Measurements from ENCODE around the gene PBX1.
A peak's percentile ranks its signal among the peaks of the same experiment; 100 is the strongest.
"Not testable (repeated sequence)": the region's sequence is repeated elsewhere in the genome, so short reads cannot be mapped to it uniquely, and the experiment has no call there.

PBX1 gene

DNA sequence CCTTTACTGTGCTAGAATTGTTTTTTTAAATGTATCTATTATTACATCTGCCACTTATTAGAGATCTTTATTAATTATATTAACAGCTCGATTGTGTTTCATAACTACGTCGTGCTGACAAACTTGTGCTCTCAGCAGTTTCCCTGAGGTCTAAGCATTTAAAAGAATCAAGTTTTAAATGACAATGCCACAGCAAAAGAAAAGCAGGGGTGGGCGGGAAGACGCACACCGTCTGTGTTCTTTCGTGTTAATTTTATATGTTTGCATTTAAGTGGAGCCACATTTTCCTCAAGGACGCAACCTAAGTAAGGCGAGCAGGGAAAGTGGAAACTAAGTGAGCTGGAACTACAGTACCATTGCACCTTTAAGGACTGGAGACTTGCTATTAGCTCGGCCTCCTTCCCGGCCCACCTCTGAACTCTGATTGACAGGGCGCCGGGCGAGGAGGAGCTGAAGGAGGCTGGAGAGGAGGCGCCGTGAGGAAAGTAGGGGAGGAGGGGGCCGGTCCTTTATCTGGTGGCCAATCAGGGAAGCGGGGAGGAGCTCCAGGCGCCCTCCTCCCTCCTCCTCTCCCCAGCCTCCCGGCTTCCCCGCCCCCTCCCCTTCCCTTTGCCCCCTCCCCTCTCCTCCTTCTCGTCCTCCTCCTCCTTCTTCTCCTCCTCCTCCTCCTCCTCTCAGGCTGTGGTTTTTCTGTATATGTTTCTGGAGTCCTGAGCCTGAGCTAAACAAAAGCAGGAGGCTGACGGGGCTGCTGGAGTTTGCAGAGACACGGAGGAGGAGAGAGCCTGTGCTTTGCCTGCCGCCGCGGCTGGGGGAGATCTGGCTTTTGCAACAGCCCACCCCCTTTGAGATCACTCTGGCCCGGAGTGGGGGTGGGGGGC is at the start of gene PBX1:
PBX1 (plus strand) TSS at position 724 of the 881 bp plus-strand sequence.
- DNase-seq (peak; percentile 69), ATAC-seq (peak; percentile 98)

DNA sequence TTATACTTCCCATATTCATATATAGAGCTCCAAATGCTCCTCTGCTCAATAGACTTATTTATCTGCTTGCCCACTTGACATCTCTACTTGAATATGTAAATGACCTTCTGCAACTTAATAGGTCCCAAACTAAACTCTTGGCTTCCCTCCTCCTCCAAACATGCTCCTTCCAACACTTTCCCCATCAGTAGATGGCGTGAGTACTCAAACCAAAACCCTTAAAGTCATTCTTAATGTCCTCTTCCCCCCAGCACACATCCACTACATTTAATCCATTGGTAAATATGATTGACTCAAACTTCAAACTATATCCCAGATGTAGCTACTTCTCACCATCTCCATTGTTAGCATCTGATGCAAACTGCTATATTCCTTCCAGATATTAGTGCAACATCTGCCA is 48.5 kb upstream of the PBX1 start:
- ATAC-seq (no peak), DNase-seq (no peak)

DNA sequence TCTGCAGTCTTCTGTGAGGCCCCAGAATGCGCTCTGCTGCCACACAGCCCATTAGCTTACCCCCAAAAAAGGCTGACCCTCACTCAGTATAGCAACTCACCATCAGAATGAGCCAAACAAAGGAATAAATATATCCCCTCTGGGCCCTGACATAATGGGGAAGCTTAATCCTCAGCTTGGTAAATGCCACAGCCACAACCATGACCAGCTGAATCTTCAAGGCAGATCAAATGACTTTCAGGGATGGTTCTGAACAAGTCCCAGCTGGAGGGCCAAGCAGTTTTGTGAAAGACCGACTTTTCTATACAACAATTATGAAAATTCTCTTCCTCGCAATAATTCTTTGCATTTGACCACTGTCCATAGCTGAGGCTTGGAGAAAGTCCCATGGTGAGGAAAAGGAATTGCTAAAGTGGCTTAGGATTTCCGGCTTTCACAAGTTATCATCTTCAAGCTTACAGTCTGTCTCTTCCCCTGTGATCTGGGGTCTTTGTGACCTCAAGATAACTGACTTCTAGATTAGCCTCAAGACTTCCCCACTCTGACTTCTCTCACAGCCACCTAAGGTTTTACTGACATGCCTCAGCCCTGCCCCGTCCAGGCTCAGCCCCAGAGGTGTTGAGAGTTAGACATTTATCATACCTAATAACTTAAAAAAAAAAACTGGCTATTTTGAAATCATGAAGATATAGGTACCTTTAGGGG is 47.8 kb upstream of the PBX1 start:
- ATAC-seq (no peak), DNase-seq (no peak)

DNA sequence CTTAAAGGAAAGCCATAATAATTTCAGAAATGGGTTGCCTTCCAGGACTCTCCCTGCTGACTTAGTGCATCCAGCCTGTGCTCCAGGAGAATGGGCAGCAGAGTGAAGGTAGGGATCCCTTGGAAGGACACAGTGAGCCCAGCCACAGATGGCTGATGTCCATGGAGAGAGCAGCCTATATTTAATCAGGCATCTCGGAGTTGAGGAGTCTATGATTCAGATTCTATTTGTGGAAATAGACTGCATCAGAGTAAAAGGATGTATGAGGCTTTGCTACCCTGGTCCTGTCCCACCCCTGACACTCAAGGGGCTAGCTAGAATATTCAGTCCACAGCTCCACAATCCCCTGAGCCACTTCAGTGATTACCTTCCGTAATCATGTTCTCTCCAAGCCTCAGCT is 43.8 kb upstream of the PBX1 start:
- DNase-seq (no peak), ATAC-seq (no peak)

DNA sequence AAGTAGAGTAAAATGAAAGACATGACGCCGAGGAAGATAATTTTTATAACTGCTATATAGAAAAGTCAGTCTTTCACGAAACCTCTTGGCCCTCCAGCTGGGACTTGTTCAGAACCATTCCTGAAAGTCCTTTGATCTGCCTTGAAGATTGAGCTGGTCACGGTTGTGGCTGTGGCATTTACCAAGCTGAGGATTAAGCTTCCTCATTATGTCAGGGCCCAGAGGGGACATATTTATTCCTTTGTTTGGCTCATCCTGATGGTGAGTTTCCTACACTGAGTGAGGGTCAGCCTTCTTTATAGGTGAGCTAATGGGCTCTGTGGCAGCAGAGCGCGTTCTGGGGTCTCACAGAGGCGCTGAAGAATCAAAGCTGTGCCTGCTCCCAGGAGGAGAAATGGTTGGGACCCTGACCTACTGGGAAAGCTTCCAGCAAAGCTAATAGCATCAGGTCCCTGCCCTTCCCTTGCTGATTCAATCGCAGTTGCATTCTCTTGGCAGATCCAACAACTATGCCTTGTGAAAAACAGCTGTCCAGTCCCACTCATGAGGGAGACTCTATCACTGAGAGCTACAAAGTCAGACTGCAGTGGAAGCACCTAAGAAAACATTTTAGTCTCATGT is 43.2 kb upstream of the PBX1 start:
- ATAC-seq = no peak
- no peak for DNase-seq

DNA sequence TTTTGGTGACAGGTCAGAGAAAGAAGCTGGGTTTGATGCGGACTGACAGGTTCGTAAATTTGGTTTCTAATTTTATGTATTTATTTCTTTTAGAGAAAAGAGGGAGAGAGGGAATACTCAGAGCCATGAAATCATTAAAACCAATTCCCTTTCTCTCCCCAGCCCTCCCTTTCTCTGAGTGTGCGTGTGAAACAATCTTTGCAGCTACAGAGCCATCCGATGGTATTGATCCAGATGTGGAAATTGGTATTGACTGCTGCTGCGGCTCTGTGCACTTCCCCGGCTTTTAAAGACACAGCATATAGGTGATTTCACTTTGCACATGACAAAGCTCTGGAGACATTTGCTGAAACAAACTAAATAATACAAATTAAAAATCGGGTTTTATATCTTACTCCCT is 42.4 kb upstream of the PBX1 start:
- no peak for ATAC-seq
- no peak for DNase-seq

DNA sequence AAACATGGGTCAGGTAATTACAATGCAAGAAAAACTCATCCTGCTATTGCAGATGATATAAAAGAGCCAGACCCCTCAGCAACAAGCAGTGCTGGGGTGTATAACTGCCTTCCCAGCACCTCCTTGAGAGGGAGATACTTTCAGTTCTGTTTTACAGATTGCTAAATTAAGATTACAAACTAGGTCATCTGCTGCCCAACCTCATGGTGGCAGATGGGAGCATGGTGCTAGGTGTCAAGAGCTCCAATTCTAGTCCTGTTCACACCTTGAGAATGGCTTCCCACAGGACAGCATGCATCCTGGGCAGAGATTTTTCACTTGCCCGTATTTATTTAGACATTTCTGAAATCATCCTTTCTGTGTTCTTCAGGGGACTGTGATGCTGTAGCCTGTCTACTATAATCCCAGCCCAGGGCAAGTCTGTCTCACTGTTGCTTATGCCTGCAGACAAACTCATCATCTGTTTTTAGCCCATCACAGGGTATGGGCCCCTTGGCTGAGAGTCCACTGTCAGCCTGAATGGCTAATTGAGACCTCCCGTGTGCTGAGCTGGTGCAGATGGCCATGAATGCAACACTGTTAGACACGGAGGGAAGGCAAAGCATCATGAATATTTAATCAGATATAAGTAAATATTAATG is 40.2 kb upstream of the PBX1 start:
- ATAC-seq = no peak
- no peak for DNase-seq

DNA sequence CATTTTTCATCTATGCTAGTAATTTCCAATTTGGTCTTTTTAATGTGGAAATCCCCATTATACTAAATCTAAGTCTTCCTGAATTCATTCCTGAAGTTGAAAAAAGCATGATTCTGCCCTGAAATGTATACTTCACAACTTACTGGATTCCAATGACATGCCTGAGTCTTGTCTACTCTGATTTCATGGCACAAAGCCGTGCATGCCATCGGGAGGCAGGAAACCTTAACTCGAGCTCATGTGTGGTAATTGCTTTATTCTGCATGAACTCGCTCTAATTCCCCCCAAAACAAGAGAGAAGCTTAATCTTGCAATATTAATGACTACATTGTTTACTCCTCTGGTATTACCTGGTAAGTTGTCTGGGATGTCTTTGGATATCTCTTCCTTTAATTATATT is 39.6 kb upstream of the PBX1 start:
- DNase-seq (no peak), ATAC-seq (no peak)

DNA sequence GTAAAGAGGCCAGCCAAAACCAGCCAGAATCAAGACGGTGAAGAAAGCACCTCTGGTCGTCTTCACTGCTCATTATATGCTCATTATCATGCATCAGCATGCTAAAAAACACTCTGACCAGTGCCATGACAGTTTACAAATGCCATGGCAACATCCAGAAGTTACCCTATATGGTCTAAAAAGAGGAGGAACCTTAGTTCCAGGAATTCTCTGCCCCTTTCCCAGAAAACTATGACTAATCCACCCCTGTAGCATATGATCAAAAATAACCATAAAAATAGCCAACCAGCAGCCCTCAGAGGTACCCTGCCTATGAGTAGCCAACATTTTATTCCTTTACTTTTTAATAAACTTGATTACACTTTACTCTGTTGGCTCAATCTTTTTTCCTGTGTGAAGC is 34.2 kb upstream of the PBX1 start:
- DNase-seq (no peak), ATAC-seq (no peak)

DNA sequence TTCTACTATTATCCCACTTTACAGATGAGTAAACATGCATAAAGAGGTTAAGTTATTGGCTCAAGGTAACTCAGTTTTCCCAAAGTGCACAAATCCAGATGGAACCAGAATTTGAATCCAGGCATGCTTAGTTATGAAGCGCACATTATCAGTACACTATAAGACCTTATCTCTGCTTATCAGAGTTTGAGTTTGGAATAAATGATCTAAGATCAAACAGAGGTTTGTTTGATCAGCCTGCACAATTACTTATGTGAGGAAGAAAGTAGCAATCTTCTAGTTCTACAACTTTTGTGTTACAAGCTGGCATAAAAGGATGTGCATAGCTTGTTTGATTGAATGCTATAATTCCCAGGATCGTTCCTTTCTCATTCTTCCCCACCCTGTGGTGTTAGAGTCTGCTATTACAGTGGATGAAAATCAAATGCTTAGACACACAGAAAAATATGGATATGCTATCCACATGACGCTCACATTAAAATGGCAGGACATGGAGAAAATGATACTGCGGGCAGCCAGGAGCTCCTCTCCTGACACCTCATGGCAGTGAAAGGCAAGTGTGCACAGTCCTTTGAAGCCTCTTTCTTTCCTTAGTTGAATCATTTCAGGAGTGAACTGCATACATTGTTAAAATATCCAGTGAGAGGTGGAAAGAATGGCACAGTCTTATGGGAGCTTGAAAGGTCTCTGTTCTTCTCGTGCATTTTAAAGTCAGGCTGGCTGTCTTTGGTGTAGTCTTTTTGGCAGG is 23.9 kb upstream of the PBX1 start:
- ATAC-seq (no peak), DNase-seq (no peak)

DNA sequence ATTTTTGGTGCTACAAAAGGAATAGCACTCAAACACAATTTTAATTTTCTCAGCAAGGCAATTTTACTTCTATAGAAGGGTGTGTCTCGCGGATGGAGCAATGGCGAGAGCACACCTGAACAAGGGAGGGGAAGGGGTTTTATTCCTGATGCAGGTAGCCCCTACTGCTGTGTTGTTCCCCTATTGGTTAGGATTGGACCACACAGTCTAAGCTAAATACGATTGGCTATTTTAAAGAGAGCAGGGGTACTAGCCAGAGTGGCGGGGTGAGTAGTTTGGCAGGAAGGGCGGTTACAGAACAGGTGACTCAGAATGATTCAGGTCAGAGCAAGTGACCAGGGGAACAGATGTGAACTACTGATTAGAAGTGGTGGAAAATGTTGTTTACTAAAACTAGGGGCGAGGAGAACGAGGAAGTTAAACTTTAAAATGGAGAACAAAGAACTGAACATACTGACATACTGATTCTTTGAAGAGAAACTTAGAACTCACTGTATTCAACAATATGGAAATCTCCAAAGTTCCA is 6.5 kb upstream of the PBX1 start:
- ATAC-seq, DNase-seq: not testable (repeated sequence)

DNA sequence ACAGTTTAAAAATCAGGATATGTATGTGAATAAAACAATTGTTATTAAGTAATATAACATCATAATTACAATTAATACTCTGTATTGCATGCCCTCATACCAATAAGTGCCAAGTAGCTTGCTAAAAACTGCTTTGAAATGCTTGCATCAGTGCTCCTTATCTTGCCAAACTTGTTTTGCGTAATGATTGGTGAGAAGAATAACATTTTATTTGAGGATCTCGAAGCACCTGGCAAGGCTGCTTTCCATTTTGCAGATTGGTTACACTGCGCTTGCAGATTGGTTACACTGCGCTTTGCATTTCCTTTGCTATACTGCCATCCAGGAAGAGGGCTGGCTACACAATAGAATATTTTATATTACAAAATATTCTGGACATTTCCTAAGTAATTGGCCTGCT is 1.7 kb upstream of the PBX1 start:
- no peak for DNase-seq
- ATAC-seq = no peak

DNA sequence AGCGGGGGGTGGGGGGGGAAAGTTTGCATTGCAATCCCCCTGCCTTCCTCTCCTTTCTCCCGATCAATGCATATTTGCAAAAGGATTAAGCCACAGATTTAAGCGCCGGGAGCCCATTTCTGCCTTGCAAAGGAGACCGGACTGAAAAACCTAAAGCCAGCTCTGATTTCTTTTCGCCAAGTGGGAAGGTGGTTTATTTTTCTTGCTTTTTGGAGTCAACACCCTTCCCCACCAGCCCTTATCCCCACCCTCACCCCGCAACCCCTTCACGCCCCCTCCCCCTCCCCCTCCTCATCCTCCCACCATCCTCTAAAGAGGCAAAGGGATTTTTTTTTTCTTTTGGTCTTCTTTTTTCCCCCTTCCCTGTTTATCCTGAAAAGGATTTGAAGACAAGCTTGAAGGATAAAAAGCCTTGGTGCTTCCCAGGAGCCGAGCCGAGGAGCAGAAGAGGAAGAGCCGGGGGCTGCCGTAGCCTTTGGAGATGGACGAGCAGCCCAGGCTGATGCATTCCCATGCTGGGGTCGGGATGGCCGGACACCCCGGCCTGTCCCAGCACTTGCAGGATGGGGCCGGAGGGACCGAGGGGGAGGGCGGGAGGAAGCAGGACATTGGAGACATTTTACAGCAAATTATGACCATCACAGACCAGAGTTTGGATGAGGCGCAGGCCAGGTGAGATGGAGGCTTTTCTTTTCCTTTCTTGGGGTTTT is 513 bp downstream of the PBX1 start:
- ATAC-seq = no peak
- no peak for DNase-seq

DNA sequence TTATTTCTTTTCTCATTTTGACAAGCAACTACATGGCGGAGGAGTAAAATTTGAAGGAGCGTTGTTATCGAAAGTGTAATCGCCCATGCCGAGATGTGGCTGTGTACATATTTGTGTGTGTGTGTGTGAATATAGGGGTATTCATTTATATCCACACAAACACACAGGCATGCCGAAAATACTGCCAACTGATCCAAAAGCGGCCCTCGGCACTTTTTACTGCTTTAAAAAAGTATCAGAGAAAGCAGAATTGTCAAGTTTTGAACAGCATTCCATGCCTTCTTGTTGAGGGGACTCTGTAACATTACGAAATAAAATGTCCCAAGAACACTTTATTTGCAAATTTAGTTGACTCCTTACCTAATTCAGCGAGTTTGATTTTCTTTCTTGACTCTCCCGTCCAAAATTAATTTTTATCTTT is 1.1 kb downstream of the PBX1 start:
- ATAC-seq (no peak), DNase-seq (no peak)

DNA sequence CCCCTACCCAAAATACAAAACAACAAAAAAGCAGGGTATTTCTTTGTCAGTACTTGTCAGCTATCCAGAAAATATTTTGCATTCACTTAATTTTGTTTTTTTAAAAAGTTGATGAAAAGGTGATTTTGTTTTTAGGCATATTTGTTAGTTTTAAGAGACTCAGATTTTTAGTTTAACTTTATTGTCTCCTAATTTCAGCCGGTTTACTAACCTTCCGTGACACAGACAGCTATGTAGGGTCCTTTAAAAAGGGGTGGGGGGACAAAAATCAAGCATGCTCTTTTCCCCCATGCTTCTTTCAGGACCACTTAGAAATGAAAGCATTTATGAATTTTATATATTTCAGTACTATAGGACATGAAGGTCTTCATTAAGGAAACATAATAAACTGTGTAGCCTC is 1.6 kb downstream of the PBX1 start:
- no peak for DNase-seq
- no peak for ATAC-seq

DNA sequence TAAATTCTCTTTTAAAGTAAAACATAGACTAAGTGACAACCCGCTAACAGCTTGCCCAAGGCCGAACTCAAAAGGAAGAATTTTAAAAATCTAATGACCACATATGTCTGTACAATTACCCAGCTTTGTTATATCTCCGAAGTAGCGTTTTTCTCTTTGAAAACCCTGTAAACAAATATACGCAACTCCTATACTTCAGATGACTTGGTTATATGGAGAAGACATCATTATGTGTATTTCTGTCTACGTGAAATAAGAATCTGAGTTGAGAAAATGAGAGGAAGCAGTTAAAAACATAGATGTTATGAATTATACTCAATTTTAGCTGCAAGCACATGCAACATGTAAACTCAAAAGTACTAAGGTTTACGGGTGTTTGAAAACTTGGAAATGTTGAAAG is 2.0 kb downstream of the PBX1 start:
- DNase-seq (no peak), ATAC-seq (no peak)

DNA sequence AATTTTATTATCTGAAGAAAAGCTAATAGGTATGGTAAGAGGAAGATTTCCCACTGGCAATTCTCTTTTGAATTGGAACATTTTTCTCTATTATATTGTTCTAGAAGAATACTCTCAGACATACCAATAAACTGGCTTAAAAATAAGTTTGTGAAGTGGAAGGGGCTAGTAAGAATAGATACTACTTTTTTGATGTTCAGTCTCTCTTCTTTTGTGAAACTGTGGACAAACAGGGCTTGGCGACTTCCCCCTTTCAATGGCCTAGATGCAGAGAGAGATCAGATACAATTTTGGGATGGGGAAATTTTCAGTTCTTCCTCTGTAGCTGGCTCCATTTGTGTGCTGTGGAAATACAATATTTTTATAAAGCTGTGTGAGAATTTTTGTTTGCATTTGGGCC is 2.5 kb downstream of the PBX1 start:
- no peak for DNase-seq
- ATAC-seq = no peak

DNA sequence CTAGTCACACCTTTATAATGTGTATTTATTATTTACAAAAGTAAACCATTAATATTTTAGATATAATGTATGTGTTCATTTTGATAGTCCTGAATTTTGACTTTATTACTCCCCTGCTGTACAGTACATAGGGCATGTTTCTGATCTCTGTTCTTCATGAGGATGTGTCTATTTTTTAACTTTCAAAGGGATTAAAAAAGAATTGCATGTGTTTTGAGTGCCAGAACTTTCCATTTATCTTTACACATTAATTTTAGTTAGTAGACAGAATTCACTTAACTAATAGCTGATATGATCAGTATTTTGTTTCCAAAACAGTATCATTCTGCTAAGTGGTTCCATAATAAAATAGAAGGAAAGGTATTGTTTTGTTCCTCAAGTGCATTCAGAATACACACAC is 3.1 kb downstream of the PBX1 start:
- ATAC-seq = no peak
- no peak for DNase-seq

DNA sequence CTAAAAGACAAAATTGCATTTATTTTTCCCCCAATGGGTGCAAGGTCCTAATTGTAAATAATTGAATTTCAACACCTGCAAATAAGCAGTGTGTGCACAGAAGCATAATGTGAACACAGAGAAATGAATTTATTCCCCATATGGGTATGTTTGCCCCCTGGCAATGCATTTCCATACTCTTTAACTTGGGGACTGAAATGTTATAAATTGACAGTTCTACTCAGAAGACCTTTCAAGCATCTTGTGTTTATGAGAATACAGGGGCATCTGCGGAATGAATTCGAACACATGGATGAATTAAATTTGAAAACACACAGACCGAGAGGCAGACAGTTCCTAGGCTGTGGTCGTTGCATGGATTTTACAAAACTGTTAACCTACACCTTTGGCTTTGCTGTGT is 3.5 kb downstream of the PBX1 start:
- ATAC-seq = no peak

DNA sequence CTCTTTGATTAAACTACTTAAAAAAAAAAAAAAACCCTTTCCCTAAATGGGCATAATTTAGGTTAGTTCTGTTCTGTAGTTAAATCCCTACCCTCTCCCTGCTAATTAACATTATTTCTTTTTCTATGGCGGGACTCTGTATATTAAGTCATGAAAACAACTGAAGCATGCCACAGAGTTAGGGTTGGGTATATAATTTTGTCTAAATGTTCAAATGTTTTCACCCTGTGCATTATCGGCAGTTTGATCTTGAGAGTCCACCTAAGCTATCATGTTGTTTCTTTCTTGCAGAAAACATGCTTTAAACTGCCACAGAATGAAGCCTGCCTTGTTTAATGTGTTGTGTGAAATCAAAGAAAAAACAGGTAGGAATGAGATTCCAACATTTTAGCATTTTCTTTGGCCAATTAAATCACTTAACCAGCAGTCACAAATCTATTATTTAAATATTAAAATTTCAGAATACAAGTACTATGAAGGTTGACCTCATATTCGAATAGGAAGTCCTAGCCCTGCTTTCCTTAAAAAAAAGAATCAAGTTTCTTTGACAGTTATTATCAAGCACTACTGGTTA is 4.0 kb downstream of the PBX1 start:
- no peak for ATAC-seq
- no peak for DNase-seq

More for the DNA sequence above, 3.5 kb downstream of the PBX1 start:
- no peak for DNase-seq

All from stimulated activated naive CD8-positive, alpha-beta T cell treated with anti-CD3 and anti-CD28 coated beads, Interleukin-15, Interleukin-2, amounts not matched to agents 100 U/mL and 50 U/mL, for 24 hours (primary cell).